ENCODE data around the gene KMT2E.
"Not testable (repeated sequence)": the region's sequence is repeated elsewhere in the genome, so short reads cannot be mapped to it uniquely, and the experiment has no call there.

Gene KMT2E

DNA sequence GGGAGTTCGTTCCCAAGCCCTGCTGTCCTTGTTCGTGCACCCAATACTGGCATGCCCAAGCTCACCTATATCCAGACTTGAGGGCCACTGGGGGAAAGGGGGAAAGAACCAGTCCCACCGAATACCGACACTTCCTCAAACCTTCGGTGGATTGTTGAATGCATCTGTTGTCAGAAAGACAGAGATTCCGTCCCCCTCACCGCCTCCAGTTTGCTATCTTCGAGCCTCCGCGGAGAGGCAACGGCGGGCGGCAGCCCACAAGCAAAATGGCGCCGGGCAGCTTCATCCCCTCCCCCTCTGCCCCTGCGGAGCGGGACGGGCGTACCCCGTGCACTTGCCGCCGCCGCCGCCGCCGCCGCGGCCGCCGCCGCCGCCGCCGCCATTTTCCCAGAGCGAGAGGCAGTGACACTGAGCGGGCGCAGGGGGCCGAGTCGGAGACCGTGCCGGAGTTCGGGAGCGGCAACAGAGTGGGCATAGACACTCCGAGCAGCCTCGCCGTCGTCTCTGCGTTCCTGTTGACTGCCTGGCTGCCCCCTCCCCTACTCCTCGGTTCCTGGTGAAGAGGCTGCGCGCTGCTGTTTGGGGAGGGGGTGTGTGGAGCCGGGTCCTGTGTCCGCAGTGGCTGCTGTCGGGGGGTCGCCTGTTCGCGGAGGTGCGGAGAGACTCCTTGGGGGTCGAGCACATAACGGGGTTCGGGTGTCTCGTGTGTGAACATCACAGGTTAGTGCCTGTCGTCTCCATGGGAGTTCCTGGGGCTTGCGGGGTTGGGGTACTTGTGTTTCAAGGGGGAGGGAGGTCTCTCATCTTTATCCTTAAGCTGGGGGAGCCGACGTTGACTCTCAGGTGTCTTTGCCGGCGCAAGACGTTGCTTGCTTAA, at the start of gene KMT2E:
KMT2E (plus strand) TSS at position 390 of the 877 bp plus-strand sequence. CDS start 26,748 bp downstream, outside the sequence.
- peak; percentile 93 for DNase-seq (ENCODE audit: low spot score)

- DNase-seq (ENCODE audit: low spot score) = no peak
Observed at GRCh38 chr7:104964626-104965236, 49.3 kb upstream of the KMT2E start.

- no peak for DNase-seq (ENCODE audit: low spot score)
Observed at GRCh38 chr7:104966022-104966421, 48.0 kb upstream of the KMT2E start.

DNA sequence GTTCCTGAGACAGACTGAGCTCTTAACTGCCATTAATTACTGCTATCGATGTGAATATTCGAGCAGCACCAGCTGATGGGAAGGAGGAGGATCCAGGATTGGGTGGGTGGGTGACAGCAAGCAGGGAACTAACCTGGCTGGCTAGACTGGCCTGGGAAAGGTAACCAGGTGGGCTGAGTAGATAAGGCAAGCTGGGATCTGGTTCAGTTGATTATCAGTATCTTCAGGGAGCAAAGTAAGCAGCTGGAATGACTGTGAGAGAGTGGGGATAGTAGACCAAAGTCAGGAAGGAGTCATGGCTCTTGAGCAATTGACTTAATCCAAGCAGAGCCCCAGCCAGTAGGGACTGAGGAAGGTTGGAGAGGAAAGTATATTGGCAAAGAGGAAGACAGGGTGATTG, 46.9 kb upstream of the KMT2E start:
- DNase-seq (ENCODE audit: low spot score) = no peak

DNA sequence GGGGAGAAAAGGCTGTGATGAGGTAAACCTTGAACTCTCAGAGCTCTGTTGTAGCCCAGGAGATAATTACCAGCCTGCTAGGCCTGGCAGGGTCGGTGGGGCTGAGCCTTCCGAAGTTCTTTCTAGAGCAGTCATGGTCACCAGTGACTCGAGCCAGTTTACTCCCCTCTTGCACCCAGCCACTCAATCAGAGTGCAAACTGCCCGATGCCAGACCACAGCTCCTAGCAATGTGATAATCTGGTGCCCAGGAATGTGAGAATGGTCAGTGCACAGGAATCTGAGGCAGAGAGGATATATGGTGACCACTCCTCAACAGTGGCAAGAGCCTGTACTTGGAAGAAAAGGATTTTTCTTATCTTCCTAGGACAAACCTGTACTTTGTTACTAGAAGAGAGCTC, 46.4 kb upstream of the KMT2E start:
- DNase-seq (ENCODE audit: low spot score) = no peak

DNA sequence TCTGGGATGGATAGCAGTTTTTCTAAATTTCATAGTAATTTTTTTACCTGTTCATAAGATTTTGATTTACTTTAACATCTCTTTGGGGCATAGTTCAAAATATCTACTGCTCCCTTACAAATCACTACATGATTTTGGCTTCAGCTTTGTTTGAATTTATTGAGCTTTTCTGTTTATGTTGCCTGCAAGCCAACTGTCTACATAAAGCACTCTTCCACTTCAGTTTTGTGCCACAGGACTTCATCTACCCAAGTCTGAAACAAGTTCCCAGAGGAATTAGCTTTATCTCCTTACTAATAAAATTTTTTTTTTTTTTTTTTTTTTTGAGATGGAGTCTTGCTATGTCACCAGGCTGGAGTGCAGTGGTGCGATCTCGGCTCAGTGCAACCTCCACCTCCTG, 45.4 kb upstream of the KMT2E start:
- DNase-seq (ENCODE audit: low spot score) = no peak

GRCh38 chr7:104969183-104969582, 44.8 kb upstream of the KMT2E start:
- no peak for DNase-seq (ENCODE audit: low spot score)

DNA sequence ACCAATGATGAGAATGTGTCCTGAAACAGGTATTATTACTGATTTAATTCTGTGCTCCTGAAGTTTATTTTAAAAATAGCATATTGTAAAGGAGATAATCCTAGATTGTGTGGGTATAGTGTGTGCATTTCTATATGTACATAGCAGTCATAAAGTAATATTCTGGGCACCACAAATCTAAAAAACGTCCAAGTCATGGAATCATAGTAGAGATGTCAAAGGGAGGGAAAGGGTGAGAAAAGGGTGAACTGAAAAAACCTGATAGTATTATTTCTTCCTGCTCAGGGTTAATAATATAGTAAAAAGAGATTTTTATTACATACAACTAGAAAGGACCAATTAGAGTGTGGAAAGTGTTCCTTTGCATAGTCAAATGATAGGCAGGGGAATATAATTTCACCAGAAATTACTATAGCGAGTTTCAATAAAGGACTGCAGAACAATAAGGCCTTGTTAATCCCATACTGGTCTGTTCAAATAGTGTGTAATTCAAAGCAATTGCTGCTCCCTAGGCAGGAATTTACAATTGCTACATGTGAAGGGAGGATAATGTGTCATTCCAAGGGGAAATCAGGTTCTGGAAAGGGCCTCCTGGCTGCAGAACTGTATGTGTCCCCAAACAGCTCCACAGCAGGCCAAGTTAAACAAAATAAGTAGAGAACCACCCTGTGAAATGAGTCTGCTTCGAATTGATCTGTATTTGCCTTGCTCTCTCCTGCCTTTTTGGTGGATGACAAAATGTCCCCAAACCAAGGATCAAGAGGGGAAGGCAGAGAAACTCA, 42.5 kb upstream of the KMT2E start:
- DNase-seq (ENCODE audit: low spot score) = no peak

- no peak for DNase-seq (ENCODE audit: low spot score)
Observed at GRCh38 chr7:104972500-104972899, 41.5 kb upstream of the KMT2E start.

DNA sequence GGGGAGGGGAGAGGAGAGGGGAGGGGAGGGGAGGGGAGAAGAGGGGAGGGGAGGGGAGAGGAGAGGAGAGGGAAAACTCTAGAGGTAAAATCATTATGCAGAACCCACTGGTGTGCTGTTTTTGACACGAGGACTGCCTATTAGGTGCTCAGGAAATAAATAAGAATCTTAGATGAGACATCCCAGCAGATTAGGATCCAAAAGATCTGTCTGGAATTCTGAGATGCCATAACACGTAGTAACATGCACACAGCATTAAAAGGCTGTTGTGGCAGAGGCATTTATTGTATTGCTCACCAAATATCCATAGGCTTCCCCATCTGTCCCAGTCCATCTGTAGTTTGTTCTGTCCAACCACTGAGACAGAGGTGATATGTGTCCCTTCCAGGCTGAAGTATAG, 40.8 kb upstream of the KMT2E start:
- DNase-seq (ENCODE audit: low spot score) = no peak

- no peak for DNase-seq (ENCODE audit: low spot score)
Observed at GRCh38 chr7:104973909-104974415, 40.0 kb upstream of the KMT2E start.

- DNase-seq (ENCODE audit: low spot score) = not testable (repeated sequence)
Observed at GRCh38 chr7:104975553-104975952, 38.5 kb upstream of the KMT2E start.

DNA sequence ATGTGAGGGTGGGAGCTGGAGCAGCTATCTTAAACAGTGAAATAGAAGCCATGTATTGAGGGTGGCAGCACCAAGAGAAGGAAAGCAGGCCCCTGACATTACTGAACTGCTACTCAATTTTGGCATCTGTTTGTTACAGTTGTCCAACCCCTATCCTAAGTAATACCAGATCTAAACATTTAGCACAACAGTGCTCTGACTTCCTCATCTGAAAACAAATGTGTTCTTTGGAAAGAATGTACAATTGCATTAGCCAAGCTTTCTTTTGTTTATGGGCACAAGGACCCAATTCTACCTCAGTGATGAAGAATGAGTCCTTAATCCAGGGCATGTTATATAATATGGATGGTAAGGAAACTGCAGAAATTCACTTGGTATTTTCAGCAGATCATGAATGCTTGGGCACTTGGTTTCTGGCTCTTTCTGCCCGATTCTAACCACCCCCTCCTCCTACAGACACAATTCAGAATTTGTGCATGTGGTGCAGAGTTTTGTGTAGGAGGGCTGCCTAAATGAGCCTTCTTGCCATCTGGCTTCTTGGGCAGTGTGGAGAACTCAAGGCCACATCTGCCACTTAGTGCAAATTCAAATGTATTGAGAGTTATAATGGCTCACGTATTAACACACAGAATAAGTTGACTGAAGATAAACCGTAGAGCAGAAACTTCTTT, 36.9 kb upstream of the KMT2E start:
- DNase-seq (ENCODE audit: low spot score) = no peak

DNA sequence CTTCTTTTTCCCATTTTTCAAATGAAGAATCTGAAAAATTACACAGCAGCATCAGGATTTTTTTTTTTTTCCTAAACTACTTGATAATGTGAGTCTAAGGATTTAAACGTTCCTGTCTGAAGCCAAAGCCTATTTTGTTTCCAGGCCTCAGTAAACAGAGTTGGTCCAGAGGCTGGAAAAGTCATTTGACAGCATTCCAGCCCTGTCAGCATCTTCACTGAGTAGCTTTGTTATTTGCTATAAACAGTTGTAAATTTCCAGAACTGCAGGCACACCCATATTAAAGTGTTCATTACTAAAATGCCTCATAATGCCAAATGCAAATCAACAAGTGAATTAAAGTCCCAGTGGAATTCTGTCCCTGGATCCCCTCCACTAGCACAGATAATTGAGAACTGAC, 35.5 kb upstream of the KMT2E start:
- DNase-seq (ENCODE audit: low spot score) = no peak

GRCh38 chr7:104979167-104979841, 34.7 kb upstream of the KMT2E start:
- no peak for DNase-seq (ENCODE audit: low spot score)

DNA sequence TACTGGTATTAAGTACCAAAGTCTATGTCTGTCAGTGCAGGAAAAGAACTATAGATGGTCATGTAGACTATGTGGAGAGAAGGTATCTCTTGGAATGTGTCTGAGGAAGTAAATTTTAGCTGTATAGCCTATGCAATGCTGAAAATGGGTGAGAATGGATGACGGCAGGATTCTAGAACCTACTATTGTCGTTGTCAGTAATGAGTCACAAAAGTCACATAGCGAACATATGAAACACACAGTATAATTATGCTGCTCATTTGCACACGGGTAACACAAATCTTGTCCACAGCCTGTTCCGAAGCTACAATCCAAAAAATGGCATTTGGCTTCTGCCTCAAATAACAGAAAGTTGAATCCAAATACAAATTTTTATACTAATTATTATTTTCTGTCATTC, 33.6 kb upstream of the KMT2E start:
- no peak for DNase-seq (ENCODE audit: low spot score)

DNA sequence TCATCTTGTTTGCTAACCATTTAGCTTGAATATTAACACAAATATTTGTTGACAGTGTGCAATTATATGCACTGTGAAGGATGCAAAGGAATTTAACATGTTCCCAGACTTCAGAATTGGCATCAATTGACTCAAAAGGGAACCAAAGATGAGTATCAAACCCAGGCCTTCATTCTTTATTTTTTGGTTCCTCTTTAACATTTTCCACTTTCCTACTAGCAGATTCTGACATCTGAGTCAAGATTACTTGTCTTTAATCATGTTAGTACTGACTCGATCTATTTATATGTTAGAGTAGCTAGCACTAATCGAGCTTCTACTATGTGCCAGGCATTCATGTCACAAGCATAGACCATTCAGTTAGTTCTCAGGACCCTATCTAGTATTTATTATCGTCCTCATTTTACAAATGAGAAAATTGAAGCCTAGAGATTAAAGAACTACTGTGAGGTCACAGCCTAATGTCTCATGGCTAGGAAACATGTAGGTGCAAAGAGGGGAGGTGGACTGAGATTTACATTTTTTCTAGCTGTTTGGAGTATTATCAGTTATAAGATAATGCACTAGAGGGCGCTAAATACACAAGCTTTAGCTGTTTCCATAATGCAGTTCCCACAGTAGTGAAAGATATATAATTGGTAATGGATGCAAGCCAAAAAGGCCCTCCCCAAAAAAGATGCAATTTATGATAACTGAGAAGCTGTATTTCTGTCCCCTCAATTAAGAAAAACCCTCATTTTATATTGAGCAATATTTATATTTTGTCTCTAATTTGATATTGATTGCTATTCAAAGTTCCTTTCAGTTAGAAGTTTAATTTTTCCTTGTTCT, 32.9 kb upstream of the KMT2E start:
- peak; percentile 75 for DNase-seq (ENCODE audit: low spot score)

GRCh38 chr7:104981672-104982037, 32.4 kb upstream of the KMT2E start:
- DNase-seq (ENCODE audit: low spot score) = no peak

DNA sequence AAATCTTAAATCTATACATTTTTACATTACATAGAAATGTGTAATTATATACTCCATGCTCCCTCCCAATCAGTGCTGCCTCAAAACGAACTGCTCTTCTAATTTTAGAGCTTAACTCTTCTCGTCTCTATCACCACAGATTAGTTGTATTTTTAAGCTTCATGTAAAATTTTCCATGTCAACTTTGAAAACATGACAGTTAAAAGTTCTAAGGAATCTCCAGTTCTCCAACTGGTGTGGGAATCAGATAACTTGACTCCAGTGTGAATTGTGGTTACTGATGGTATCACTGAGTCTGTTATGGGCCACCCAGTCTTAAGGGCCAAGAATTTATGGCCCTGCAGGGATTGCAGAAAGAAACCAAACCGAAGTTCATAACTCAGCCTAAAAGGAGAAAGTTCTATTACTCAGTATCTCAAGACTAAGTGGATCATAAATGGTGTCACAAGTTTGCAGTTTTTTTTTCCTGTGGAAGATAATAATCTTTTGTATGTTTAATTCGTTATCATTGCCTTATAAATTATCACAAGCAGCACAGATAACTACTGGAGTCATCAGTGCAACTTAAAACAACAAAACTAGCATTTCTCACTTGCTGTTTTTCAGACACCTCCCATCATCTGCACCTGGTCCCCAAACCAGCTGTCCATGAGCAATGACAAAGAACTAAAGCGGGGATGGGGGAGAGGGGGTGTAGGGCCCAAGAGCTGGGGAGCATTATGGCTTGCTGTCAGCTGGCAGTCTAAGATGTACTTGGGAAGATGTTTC, 31.5 kb upstream of the KMT2E start:
- no peak for DNase-seq (ENCODE audit: low spot score)

DNA sequence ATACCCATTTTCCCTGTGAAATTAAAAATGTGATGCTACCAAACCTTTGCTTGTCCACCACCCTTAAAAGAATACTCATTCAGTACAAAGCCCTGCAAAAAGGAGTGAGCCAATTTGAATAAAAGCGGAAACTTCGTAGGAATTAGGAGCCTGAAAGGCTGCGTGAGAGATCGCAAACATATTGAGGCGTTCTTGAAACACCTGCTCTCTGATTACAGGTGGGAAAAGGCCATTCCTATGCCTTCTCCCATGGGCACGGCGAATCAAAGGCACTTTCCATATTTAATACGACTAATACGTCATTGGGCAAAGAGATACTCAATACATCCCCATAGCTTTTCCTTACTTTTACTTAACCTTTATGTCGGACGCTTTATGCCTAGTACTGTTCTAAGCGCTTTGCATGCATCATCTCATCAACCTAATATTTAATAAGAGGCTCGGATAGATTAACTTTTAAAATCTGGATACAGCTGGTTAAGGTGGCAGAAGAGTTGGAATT, 30.9 kb upstream of the KMT2E start:
- no peak for DNase-seq (ENCODE audit: low spot score)

All from CD4-positive, alpha-beta T cell treated with Interleukin-15 for 4 hours (primary cell).